IPS-NIHi11 (cell line): ENCODE measurements around the gene NEUROG3.

Source experiments
- DNase-seq: peaks from one replicate; pipeline ENCODE4 v3.0.0; 2012; ENCODE audit warnings: mixed read lengths, low spot score

NEUROG3 gene

GRCh38 chr10:69573056-69573806, at the start of gene NEUROG3:
TSS of gene NEUROG3 (minus strand) at chr10:69573422. CDS start at chr10:69573043, 379 bp downstream.
- DNase-seq, result peak; percentile 68

GRCh38 chr10:69620625-69621024, 47.4 kb upstream of the NEUROG3 start:
- DNase-seq, result no peak

- DNase-seq, result no peak
Observed at GRCh38 chr10:69619626-69620025, 46.4 kb upstream of the NEUROG3 start.

GRCh38 chr10:69618746-69619145, 45.5 kb upstream of the NEUROG3 start:
- no peak for DNase-seq

- DNase-seq, result no peak
Observed at GRCh38 chr10:69616358-69616757, 43.1 kb upstream of the NEUROG3 start.

- DNase-seq, result no peak
Observed at GRCh38 chr10:69614130-69614529, 40.9 kb upstream of the NEUROG3 start.

GRCh38 chr10:69612760-69613159, 39.5 kb upstream of the NEUROG3 start:
- no peak for DNase-seq

GRCh38 chr10:69609077-69609476, 35.9 kb upstream of the NEUROG3 start:
- DNase-seq, result no peak

- no peak for DNase-seq
Observed at GRCh38 chr10:69600761-69601330, 27.6 kb upstream of the NEUROG3 start.

GRCh38 chr10:69588358-69588757, 15.1 kb upstream of the NEUROG3 start:
- DNase-seq, result no peak

- DNase-seq, result no peak
Observed at GRCh38 chr10:69584624-69585023, 11.4 kb upstream of the NEUROG3 start.

- DNase-seq, result no peak
Observed at GRCh38 chr10:69583106-69583505, 9.9 kb upstream of the NEUROG3 start.

- no peak for DNase-seq
Observed at GRCh38 chr10:69580435-69580834, 7.2 kb upstream of the NEUROG3 start.

- DNase-seq, result no peak
Observed at GRCh38 chr10:69579464-69580060, 6.3 kb upstream of the NEUROG3 start.

GRCh38 chr10:69578508-69578991, 5.3 kb upstream of the NEUROG3 start:
- no peak for DNase-seq

GRCh38 chr10:69577268-69578232, 4.3 kb upstream of the NEUROG3 start:
- peak; percentile 59 for DNase-seq

- DNase-seq, result no peak
Observed at GRCh38 chr10:69576334-69577011, 3.3 kb upstream of the NEUROG3 start.

- DNase-seq, result no peak
Observed at GRCh38 chr10:69575164-69575722, 2.0 kb upstream of the NEUROG3 start.

- no peak for DNase-seq
Observed at GRCh38 chr10:69574571-69574978, 1.4 kb upstream of the NEUROG3 start.

- DNase-seq, result no peak
Observed at GRCh38 chr10:69572159-69573055, 815 bp downstream of the NEUROG3 start.
